ENCODE measurements around the gene TNRC6B. TPM values are rescaled to one million over a fixed set of nuclear protein-coding genes. Genes with fewer than 3 reads are reported as not detected.

Gene TNRC6B
- polyA plus RNA-seq, 1 donor (not counting 4 experiments of a cell fraction or from before 2014, with no cell fraction given) = 5.6 TPM

GRCh38 chr22:40198733-40199132, 21.0 kb downstream of the TNRC6B start:
- Histone ChIP-seq H3K79me2 (ENCODE audit: control insufficient read depth, insufficient read depth, low read length) (peaks cover 51% of the 10 kb centered on the region), H3K9ac (ENCODE audit: control insufficient read depth, extremely low read depth, insufficient read depth, low read length) (no peak overlapping the region), H3K9me1 (ENCODE audit: control insufficient read depth, extremely low read depth, insufficient read depth, low read length) (peaks cover 2% of the 10 kb centered on the region), H3K4me1 (ENCODE audit: control insufficient read depth, extremely low read depth, insufficient read depth, low read length) (peaks cover 26% of the 10 kb centered on the region), H2AFZ (ENCODE audit: control insufficient read depth, low read length) (no peak overlapping the region), H3K27ac (ENCODE audit: control insufficient read depth, insufficient read depth, low read length) (no peak overlapping the region), H3K27me3 (ENCODE audit: control insufficient read depth, extremely low read depth, insufficient read depth, low read length) (no peaks in the 10 kb centered on the region), H3K4me3 (ENCODE audit: control insufficient read depth in 2 of 3, extremely low read depth in 1 of 3, insufficient read depth in 2 of 3, low read depth in 1 of 3, low read length in 3 of 3) (no peak overlapping the region), H3K36me3 (ENCODE audit: control insufficient read depth in 2 of 2, extremely low read depth in 1 of 2, insufficient read depth in 2 of 2, low read length in 2 of 2) (no peaks in the 10 kb centered on the region), H3K9me3 (ENCODE audit: control insufficient read depth, low read depth, low read length) (no peaks in the 10 kb centered on the region), H3K4me2 (ENCODE audit: control insufficient read depth, extremely low read depth, insufficient read depth, low read depth, low read length) (no peak overlapping the region), H4K20me1 (ENCODE audit: control insufficient read depth, extremely low read depth, insufficient read depth, low read length) (no peaks in the 10 kb centered on the region)
- dilution Hi-C loops (cut with MboI; ENCODE audit: extremely low pct_ligation_motif_present, low sequenced_read_pairs) = no loop called here
- FAIRE-seq = no peak
- DNase-seq (ENCODE audit: low read depth, low spot score) = no peak
- TF ChIP-seq CTCF (optimal IDR thresholded peaks at IDR 0.05 in 1 of 3, IDR thresholded peaks at IDR 0.05 in 1 of 3, conservative IDR thresholded peaks at IDR 0.05 in 1 of 3; ENCODE audit: extremely low read depth in 1 of 3, insufficient read depth in 2 of 3, low read length in 3 of 3) (no peak), EZH2 (IDR thresholded peaks at IDR 0.05; ENCODE audit: low read length) (no peak)

GRCh38 chr22:40199223-40199622, 21.5 kb downstream of the TNRC6B start:
- no peak overlapping the region for H3K4me2 ChIP-seq (ENCODE audit: control insufficient read depth, extremely low read depth, insufficient read depth, low read depth, low read length)
- peaks cover 21% of the 10 kb centered on the region for H3K4me1 ChIP-seq (ENCODE audit: control insufficient read depth, extremely low read depth, insufficient read depth, low read length)
- no peaks in the 10 kb centered on the region for H3K9me3 ChIP-seq (ENCODE audit: control insufficient read depth, low read depth, low read length)
- no peaks in the 10 kb centered on the region for H4K20me1 ChIP-seq (ENCODE audit: control insufficient read depth, extremely low read depth, insufficient read depth, low read length)
- no peak for TF ChIP-seq EZH2 (IDR thresholded peaks at IDR 0.05; ENCODE audit: low read length)
- TF ChIP-seq CTCF (optimal IDR thresholded peaks at IDR 0.05 in 1 of 3, IDR thresholded peaks at IDR 0.05 in 1 of 3, conservative IDR thresholded peaks at IDR 0.05 in 1 of 3; ENCODE audit: extremely low read depth in 1 of 3, insufficient read depth in 2 of 3, low read length in 3 of 3) = no peak
- H3K9me1 ChIP-seq (ENCODE audit: control insufficient read depth, extremely low read depth, insufficient read depth, low read length) = peaks cover 2% of the 10 kb centered on the region
- peaks cover 46% of the 10 kb centered on the region for H3K79me2 ChIP-seq (ENCODE audit: control insufficient read depth, insufficient read depth, low read length)
- DNase-seq (ENCODE audit: low read depth, low spot score) (no peak), FAIRE-seq (no peak)
- no peaks in the 10 kb centered on the region for H3K27me3 ChIP-seq (ENCODE audit: control insufficient read depth, extremely low read depth, insufficient read depth, low read length)
- no peak overlapping the region for H2AFZ ChIP-seq (ENCODE audit: control insufficient read depth, low read length)
- dilution Hi-C loops (cut with MboI; ENCODE audit: extremely low pct_ligation_motif_present, low sequenced_read_pairs) = no loop called here
- H3K4me3 ChIP-seq (ENCODE audit: control insufficient read depth in 2 of 3, extremely low read depth in 1 of 3, insufficient read depth in 2 of 3, low read depth in 1 of 3, low read length in 3 of 3) = no peak overlapping the region
- no peaks in the 10 kb centered on the region for H3K36me3 ChIP-seq (ENCODE audit: control insufficient read depth in 2 of 2, extremely low read depth in 1 of 2, insufficient read depth in 2 of 2, low read length in 2 of 2)
- no peak overlapping the region for H3K27ac ChIP-seq (ENCODE audit: control insufficient read depth, insufficient read depth, low read length)
- H3K9ac ChIP-seq (ENCODE audit: control insufficient read depth, extremely low read depth, insufficient read depth, low read length) = no peak overlapping the region

Data from keratinocyte (primary cell).